ENCODE measurements around the gene TMPRSS3. TPM values are rescaled to one million over a fixed set of nuclear protein-coding genes. Genes with fewer than 3 reads are reported as not detected.

Gene TMPRSS3
- total and polyA plus RNA-seq, 8 donors = 0.43 to 4.8 (median 0.81) TPM

DNA sequence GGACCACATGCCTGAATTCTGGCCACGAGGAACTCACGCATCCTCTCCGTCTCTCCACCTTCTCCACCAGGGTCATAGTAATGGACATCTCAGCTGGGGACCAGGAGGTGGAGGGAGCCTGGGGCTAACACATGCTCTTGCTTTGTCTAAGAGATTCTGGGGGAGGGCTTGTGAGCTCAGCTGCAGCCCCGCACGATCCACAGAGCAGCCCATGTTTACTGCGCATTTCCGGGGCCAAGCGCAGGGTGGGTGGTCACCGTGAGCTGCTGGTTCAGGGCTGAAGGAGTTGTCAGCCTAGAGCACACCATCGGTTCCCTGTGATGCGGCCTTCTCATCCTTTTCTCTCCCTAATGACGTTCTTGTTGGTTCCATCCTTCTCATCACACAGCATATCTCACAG is 37.6 kb downstream of the TMPRSS3 start:
- H3K27me3 ChIP-seq = peaks cover 0 to 11% of the 10 kb centered on the region in 2 donors
- intact Hi-C loops (cut with DNase I) = no loop called here
- H3K4me3 ChIP-seq = no peak overlapping the region
- ATAC-seq (no peak), DNase-seq (peak in 1 of 4 donors; percentile 3)
- peaks cover 0 to 18% of the 10 kb centered on the region in 2 donors for H3K9me3 ChIP-seq
- H3K27ac ChIP-seq = no peak overlapping the region
- TF ChIP-seq, protein P1, sequence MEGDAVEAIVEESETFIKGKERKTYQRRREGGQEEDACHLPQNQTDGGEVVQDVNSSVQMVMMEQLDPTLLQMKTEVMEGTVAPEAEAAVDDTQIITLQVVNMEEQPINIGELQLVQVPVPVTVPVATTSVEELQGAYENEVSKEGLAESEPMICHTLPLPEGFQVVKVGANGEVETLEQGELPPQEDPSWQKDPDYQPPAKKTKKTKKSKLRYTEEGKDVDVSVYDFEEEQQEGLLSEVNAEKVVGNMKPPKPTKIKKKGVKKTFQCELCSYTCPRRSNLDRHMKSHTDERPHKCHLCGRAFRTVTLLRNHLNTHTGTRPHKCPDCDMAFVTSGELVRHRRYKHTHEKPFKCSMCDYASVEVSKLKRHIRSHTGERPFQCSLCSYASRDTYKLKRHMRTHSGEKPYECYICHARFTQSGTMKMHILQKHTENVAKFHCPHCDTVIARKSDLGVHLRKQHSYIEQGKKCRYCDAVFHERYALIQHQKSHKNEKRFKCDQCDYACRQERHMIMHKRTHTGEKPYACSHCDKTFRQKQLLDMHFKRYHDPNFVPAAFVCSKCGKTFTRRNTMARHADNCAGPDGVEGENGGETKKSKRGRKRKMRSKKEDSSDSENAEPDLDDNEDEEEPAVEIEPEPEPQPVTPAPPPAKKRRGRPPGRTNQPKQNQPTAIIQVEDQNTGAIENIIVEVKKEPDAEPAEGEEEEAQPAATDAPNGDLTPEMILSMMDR (IDR thresholded peaks at IDR 0.05) = no peak
- no peaks in the 10 kb centered on the region for H3K4me1 ChIP-seq
- no peaks in the 10 kb centered on the region for H3K36me3 ChIP-seq

DNA sequence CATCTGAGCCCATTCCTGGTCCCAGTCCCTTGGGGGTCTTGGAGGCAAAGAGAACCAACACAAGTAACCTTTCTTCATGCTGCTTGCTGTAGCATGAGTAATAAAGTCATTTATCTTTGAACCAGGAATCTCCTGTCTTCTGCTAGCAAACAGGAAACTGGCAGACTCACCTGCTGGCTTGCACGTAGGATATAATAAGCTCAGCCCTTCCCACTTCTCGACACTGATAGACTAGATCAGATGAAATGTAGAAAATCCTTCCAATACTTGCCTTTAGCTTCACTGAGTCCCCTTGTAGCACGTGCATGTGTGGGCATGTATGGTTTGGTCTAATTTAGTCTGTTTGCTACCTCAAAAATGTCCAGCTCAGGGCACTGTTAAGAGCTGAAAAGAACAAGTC is 38.5 kb downstream of the TMPRSS3 start:
- H3K4me1 ChIP-seq = no peaks in the 10 kb centered on the region
- peaks cover 0 to 18% of the 10 kb centered on the region in 2 donors for H3K9me3 ChIP-seq
- intact Hi-C loops (cut with DNase I) = no loop called here
- ATAC-seq (no peak), DNase-seq (peak in 1 of 4 donors; percentile 12)
- H3K27me3 ChIP-seq = peaks cover 0 to 3% of the 10 kb centered on the region in 2 donors
- H3K27ac ChIP-seq = no peak overlapping the region
- TF ChIP-seq, protein P1 (IDR thresholded peaks at IDR 0.05) = no peak
- H3K4me3 ChIP-seq = no peak overlapping the region
- H3K36me3 ChIP-seq = no peaks in the 10 kb centered on the region

DNA sequence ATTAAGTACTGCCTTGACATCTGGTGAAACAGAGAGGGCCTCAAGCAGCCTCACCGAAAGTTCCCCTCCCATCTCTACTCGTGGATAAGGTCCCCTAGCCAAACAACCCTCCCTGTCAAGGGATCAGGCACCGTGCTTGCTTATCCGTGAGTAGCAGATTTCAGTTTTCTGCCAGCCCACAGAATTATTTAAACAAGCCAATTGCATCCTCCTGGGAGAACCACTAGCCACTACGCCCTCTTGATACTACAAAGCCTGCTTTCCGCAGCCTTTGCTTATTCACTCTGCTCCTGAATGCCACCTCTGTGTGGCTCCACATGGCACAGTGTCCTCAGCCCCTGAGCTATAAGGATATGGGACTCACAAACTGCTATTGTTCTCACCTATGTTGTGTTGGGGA is 39.2 kb downstream of the TMPRSS3 start:
- DNase-seq (no peak), ATAC-seq (no peak)
- Histone ChIP-seq H3K4me1 (no peaks in the 10 kb centered on the region), H3K4me3 (no peak overlapping the region), H3K36me3 (no peaks in the 10 kb centered on the region), H3K9me3 (peaks cover 0 to 18% of the 10 kb centered on the region in 2 donors), H3K27me3 (no peaks in the 10 kb centered on the region), H3K27ac (no peak overlapping the region)
- TF ChIP-seq, protein P1 (IDR thresholded peaks at IDR 0.05) = no peak
- intact Hi-C loops (cut with DNase I) = no loop called here

DNA sequence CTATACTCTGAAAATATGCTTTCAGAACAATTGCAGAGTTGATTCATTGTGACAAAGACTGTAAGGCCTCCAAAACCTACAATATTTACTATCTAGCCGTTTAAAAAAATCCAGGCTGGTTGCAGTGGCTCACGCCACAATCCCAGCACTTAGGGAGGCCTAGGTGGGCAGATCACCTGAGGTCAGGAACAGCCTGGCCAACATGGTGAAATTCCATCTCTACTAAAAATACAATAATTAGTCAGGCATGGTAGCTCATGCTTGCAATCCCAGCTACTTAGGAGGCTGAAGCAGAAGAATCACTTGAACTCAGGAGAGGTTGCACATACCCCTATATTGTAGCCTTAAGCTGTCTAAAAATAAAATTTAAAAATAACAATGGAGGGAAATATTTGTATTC is 39.8 kb downstream of the TMPRSS3 start:
- TF ChIP-seq, protein P1 (IDR thresholded peaks at IDR 0.05) = no peak
- Histone ChIP-seq H3K9me3 (peaks cover 0 to 18% of the 10 kb centered on the region in 2 donors), H3K27ac (no peak overlapping the region), H3K4me3 (no peak overlapping the region), H3K4me1 (no peaks in the 10 kb centered on the region), H3K36me3 (no peaks in the 10 kb centered on the region), H3K27me3 (no peaks in the 10 kb centered on the region)
- ATAC-seq (no peak), DNase-seq (no peak)
- intact Hi-C loops (cut with DNase I) = no loop called here

DNA sequence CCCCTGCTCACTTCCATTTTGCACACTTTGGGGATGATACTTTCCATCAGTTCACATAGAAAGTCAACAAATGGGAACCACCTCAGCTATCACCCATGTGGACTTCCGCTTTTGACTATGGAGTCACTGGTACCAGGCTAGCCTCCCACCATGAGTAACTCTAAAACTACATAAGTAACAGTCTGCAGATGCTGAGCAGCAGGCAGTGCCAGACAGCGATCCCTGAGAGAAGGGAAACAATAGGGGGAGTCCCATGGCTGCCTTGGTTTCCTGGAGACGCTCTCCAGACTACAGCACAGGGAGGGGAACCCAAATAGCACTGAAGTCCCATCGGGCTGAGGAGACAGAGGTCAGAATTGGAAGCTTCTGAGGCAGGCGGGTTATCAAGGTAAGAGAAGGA is 42.2 kb downstream of the TMPRSS3 start:
- H3K4me3 ChIP-seq = no peak overlapping the region
- intact Hi-C loops (cut with DNase I) = no loop called here
- H3K27me3 ChIP-seq = no peaks in the 10 kb centered on the region
- no peak overlapping the region for H3K27ac ChIP-seq
- no peaks in the 10 kb centered on the region for H3K4me1 ChIP-seq
- no peaks in the 10 kb centered on the region for H3K36me3 ChIP-seq
- TF ChIP-seq, protein P1 (IDR thresholded peaks at IDR 0.05) = no peak
- ATAC-seq (no peak), DNase-seq (no peak)
- H3K9me3 ChIP-seq = peaks cover 0 to 16% of the 10 kb centered on the region in 2 donors

All from left lung (tissue), 10 donors.